Neural progenitor cell (in vitro differentiated cells): ENCODE measurements around the gene ZDHHC13. TPM values are rescaled to one million over a fixed set of nuclear protein-coding genes. Genes with fewer than 3 reads are reported as not detected.
"Not testable (repeated sequence)": the region's sequence is repeated elsewhere in the genome, so short reads cannot be mapped to it uniquely, and the experiment has no call there.

Experiments used
- DNase-seq: peaks from one replicate; pipeline ENCODE4 v3.0.0-alpha.2; 2016; ENCODE audit warnings: low spot score
- H2AFZ ChIP-seq: fragments of 200-600 bp; sonication (generic); replicated peaks from 2 replicates; pipeline ENCODE4 v1.6.1; 2016; ENCODE audit warnings: antibody characterized with exemption
- H3F3A ChIP-seq: fragments of 200-600 bp; sonication (generic); 2 replicates; pipeline ENCODE4 v1.6.1; 2016; ENCODE audit warnings: antibody characterized with exemption, low read depth
- H3K27ac ChIP-seq: fragments of 200-600 bp; sonication (generic); 2 replicates; pipeline ENCODE4 v1.5.1; 2016; ENCODE audit warnings: mild to moderate bottlenecking
- H3K27me3 ChIP-seq: fragments of 200-600 bp; sonication (generic); 2 replicates; pipeline ENCODE4 v1.6.1; 2016; ENCODE audit warnings: mild to moderate bottlenecking, moderate library complexity
- H3K36me3 ChIP-seq: fragments of 200-600 bp; sonication (generic); 2 replicates; pipeline ENCODE4 v1.5.1; 2016
- H3K4me1 ChIP-seq: fragments of 200-600 bp; sonication (generic); 2 replicates; pipeline ENCODE4 v1.6.1; 2016; ENCODE audit warnings: mixed run types
- H3K4me2 ChIP-seq: fragments of 200-600 bp; sonication (generic); 2 replicates; pipeline ENCODE4 v1.6.1; 2016
- H3K4me3 ChIP-seq: fragments of 200-600 bp; sonication (generic); 2 replicates; pipeline ENCODE4 v1.5.1; 2016
- H3K79me2 ChIP-seq: fragments of 200-600 bp; sonication (generic); 2 replicates; pipeline ENCODE4 v1.6.1; 2016; ENCODE audit warnings: low read depth
- H3K9ac ChIP-seq: fragments of 200-600 bp; sonication (generic); 2 replicates; pipeline ENCODE4 v1.6.1; 2016
- H3K9me3 ChIP-seq: fragments of 200-600 bp; sonication (generic); 2 replicates; pipeline ENCODE4 v1.5.1; 2016; ENCODE audit warnings: low read depth
- H4K20me1 ChIP-seq: fragments of 200-600 bp; sonication (generic); 2 replicates; pipeline ENCODE4 v1.6.1; 2016; ENCODE audit warnings: low read depth
- H3K27ac Mint-ChIP-seq: 3 replicates; pipeline ENCODE4 v1.8.0; 2021; ENCODE audit warnings: mixed read lengths
- H3K27me3 Mint-ChIP-seq: 2 replicates; pipeline ENCODE4 v1.8.0; 2022; ENCODE audit warnings: low read depth, mild to moderate bottlenecking, inconsistent platforms, moderate library complexity, mixed read lengths; ENCODE audit not compliant: insufficient read depth
- H3K36me3 Mint-ChIP-seq: 3 replicates; pipeline ENCODE4 v1.8.0; 2021; ENCODE audit warnings: mixed read lengths
- H3K4me1 Mint-ChIP-seq: 3 replicates; pipeline ENCODE4 v1.8.0; 2021; ENCODE audit warnings: mixed read lengths
- H3K4me3 Mint-ChIP-seq: 3 replicates; pipeline ENCODE4 v1.8.0; 2021; ENCODE audit warnings: mild to moderate bottlenecking, moderate library complexity, mixed read lengths
- H3K9me3 Mint-ChIP-seq: 3 replicates; pipeline ENCODE4 v1.8.0; 2020; ENCODE audit warnings: mixed read lengths
- EZH2 ChIP-seq: fragments of 200-600 bp; sonication (generic); IDR thresholded peaks from 2 replicates; pipeline ENCODE4 v1.6.1; 2017; ENCODE audit warnings: antibody characterized with exemption, mild to moderate bottlenecking, moderate library complexity
- EZH2phosphoT487 ChIP-seq: fragments of 200-600 bp; sonication (generic); IDR thresholded peaks from 2 replicates; pipeline ENCODE4 v1.6.1; 2017; ENCODE audit warnings: antibody characterized with exemption
- total RNA-seq: library from RNA; depleted of rRNA; stranded (reverse); fragments of >200 nt; gene quantifications from 2 replicates; pipeline ENCODE4 v1.2.3, GENCODE V29; 2015; ENCODE audit warnings: low replicate concordance
- TF ChIP-seq, protein P1 (sequence below): fragments of 200-600 bp; sonication (generic); IDR thresholded peaks from 2 replicates; pipeline ENCODE4 v1.5.1; 2017; ENCODE audit warnings: antibody characterized with exemption, mild to moderate bottlenecking

Gene ZDHHC13
- total RNA-seq, 1 donor from 2014 or later: 43.4 TPM

DNA sequence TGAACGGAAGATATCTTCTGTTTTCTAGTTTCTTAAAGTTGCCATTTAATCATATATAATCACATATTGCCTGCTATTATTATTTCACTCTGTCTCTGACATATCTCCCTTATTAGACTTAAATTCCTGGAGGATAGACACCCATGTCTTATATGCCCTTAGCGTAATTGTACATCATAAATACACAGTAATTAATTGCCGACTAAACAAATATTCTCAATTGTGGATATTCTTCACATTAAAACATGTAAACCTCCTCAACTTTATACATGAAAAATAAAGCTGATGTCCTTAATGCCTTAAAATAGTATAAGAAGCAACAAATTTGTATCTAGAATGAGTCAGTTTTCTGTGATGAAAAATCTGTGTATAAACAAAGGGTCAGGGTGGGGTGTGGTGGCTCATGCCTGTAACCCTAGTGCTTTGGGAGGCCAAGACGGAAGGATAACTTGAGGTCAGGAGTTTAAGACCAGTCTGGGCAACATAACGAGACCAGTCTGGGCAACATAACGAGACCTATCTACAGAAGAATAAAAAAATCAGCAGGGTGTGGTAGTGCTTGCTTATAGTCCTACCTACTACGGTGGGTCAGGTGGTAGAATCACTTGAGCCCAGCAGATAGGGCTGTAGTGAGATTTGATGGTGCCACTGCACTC lies 6.1 kb downstream of the ZDHHC13 start:
- H3K9me3 Mint-ChIP-seq: peaks cover 5% of the 10 kb centered on the region
- no peak overlapping the region for H3K27ac Mint-ChIP-seq
- H3K4me3 ChIP-seq: no peak overlapping the region
- no peaks in the 10 kb centered on the region for H3K27me3 Mint-ChIP-seq
- no peak overlapping the region for H3K9ac ChIP-seq
- H2AFZ ChIP-seq: no peak overlapping the region
- no peak overlapping the region for H3K4me3 Mint-ChIP-seq
- H3K4me1 Mint-ChIP-seq: peaks cover 8% of the 10 kb centered on the region
- peaks cover 59% of the 10 kb centered on the region for H3K79me2 ChIP-seq
- TF ChIP-seq EZH2 (no peak), EZH2phosphoT487 (no peak)
- TF ChIP-seq, protein P1, sequence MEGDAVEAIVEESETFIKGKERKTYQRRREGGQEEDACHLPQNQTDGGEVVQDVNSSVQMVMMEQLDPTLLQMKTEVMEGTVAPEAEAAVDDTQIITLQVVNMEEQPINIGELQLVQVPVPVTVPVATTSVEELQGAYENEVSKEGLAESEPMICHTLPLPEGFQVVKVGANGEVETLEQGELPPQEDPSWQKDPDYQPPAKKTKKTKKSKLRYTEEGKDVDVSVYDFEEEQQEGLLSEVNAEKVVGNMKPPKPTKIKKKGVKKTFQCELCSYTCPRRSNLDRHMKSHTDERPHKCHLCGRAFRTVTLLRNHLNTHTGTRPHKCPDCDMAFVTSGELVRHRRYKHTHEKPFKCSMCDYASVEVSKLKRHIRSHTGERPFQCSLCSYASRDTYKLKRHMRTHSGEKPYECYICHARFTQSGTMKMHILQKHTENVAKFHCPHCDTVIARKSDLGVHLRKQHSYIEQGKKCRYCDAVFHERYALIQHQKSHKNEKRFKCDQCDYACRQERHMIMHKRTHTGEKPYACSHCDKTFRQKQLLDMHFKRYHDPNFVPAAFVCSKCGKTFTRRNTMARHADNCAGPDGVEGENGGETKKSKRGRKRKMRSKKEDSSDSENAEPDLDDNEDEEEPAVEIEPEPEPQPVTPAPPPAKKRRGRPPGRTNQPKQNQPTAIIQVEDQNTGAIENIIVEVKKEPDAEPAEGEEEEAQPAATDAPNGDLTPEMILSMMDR: no peak
- peaks cover 5% of the 10 kb centered on the region for H3F3A ChIP-seq
- peaks cover 17% of the 10 kb centered on the region for H4K20me1 ChIP-seq
- DNase-seq: no peak
- H3K36me3 ChIP-seq: no peaks in the 10 kb centered on the region
- H3K27ac ChIP-seq: no peak overlapping the region
- no peaks in the 10 kb centered on the region for H3K9me3 ChIP-seq
- H3K4me2 ChIP-seq: no peak overlapping the region
- H3K36me3 Mint-ChIP-seq: peaks cover 23% of the 10 kb centered on the region
- peaks cover 2% of the 10 kb centered on the region for H3K4me1 ChIP-seq
- no peaks in the 10 kb centered on the region for H3K27me3 ChIP-seq

DNA sequence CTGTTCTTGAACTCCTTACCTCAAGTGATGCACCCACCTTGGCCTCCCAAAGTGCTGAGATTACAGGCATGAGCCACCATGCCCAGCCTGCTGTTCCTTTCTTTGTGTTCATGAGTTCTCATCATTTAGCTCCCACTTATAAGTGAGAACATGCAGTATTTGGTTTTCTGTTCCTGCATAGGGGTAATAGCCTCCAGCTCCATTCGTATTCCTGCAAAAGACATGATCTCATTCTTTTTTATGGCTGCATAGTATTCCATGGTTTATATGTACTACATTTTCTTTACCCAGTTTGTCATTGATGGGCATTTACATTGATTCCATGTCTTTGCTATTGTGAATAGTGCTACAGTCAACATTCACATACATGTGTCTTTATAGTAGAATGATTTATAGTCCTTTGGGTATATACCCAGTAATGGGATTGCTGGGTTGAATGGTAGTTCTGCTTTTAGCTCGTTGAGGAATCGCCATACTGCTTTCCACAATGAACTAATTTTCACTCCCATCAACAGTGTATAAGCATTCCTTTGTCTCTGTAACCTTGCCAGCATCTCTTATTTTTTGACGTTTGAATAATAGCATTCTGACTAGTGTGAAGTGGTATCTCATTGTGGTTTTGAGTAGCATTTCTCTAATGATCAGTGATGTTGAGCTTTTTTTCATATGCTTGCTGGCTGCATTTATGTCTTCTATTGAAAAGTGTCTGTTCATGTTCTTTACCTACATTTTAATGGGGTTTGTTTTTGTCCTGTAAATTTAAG lies 9.8 kb downstream of the ZDHHC13 start:
- H3K27me3 Mint-ChIP-seq, H3F3A ChIP-seq, H3K27ac Mint-ChIP-seq, H3K4me1 Mint-ChIP-seq, H4K20me1 ChIP-seq, H3K27me3 ChIP-seq, H3K36me3 ChIP-seq, H3K4me3 ChIP-seq, H3K4me2 ChIP-seq, H3K9me3 ChIP-seq, H3K9ac ChIP-seq, H3K4me1 ChIP-seq, H3K4me3 Mint-ChIP-seq, H3K27ac ChIP-seq, H2AFZ ChIP-seq, DNase-seq: not testable (repeated sequence)
- peaks cover 19% of the 10 kb centered on the region for H3K9me3 Mint-ChIP-seq
- peaks cover 66% of the 10 kb centered on the region for H3K79me2 ChIP-seq
- peaks cover 21% of the 10 kb centered on the region for H3K36me3 Mint-ChIP-seq

DNA sequence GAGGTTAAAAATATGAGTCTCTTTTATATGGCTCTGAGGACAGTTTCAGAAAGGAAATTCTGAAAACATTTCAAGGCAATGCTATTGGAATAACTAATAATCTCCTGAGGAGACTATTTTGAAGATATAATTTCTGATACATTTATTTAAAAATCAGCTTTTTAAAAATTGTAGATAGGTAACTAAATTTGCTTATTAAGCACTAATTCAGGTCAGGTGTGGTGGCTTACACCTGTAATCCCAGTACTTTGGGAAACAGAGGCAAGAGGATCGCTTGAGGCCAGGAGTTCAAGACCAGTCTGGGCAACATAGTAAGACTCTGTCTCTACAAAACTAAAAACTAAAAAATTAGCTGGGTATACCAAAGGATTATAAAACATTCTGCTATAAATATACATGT lies 17.0 kb downstream of the ZDHHC13 start:
- Mint-ChIP-seq H3K9me3 (peaks cover 43% of the 10 kb centered on the region), H3K4me3 (no peak overlapping the region), H3K36me3 (peaks cover 17% of the 10 kb centered on the region), H3K27ac (no peak overlapping the region), H3K27me3 (peaks cover 3% of the 10 kb centered on the region), H3K4me1 (no peaks in the 10 kb centered on the region)
- no peak for DNase-seq
- H3K79me2 ChIP-seq: peaks cover 24% of the 10 kb centered on the region
- H3K27me3 ChIP-seq: no peaks in the 10 kb centered on the region
- no peaks in the 10 kb centered on the region for H3K4me1 ChIP-seq
- no peak for TF ChIP-seq EZH2
- TF ChIP-seq EZH2phosphoT487: no peak
- TF ChIP-seq, protein P1: no peak
- no peak overlapping the region for H3K9ac ChIP-seq
- no peak overlapping the region for H2AFZ ChIP-seq
- H3K4me3 ChIP-seq: no peak overlapping the region
- no peaks in the 10 kb centered on the region for H3F3A ChIP-seq
- H3K27ac ChIP-seq: no peak overlapping the region
- peaks cover 8% of the 10 kb centered on the region for H3K36me3 ChIP-seq
- H3K9me3 ChIP-seq: no peaks in the 10 kb centered on the region
- H3K4me2 ChIP-seq: no peak overlapping the region
- H4K20me1 ChIP-seq: no peaks in the 10 kb centered on the region

DNA sequence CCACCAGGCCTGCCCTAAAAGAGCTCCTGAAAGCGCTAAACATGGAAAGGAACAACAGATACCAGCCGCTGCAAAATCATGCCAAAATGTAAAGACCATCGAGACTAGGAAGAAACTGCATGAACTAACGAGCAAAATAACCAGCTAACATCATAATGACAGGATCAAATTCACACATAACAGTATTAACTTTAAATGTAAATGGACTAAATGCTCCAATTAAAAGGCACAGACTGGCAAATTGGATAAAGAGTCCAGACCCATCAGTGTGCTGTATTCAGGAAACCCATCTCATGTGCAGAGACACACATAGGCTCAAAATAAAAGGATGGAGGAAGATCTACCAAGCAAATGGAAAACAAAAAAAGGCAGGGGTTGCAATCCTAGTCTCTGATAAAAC lies 19.9 kb downstream of the ZDHHC13 start:
- H3K4me1 Mint-ChIP-seq, H3K4me2 ChIP-seq, H3F3A ChIP-seq, H3K9me3 ChIP-seq, H2AFZ ChIP-seq, H3K79me2 ChIP-seq, DNase-seq, H3K4me3 Mint-ChIP-seq, H4K20me1 ChIP-seq, H3K4me3 ChIP-seq, H3K36me3 ChIP-seq, H3K4me1 ChIP-seq, H3K27me3 Mint-ChIP-seq, H3K27me3 ChIP-seq, H3K9ac ChIP-seq, H3K27ac ChIP-seq, H3K27ac Mint-ChIP-seq: not testable (repeated sequence)
- H3K9me3 Mint-ChIP-seq: peaks cover 28% of the 10 kb centered on the region
- H3K36me3 Mint-ChIP-seq: peaks cover 12% of the 10 kb centered on the region
